Measurements from ENCODE around the gene HAPSTR1. TPM values are rescaled to one million over a fixed set of nuclear protein-coding genes. Genes with fewer than 3 reads are reported as not detected.
A peak's percentile ranks its signal among the peaks of the same experiment; 100 is the strongest.

Gene HAPSTR1
- total and polyA plus RNA-seq, 2 experiments from 2014 or later: 26.5 to 60.0 TPM

GRCh38 chr16:9094011-9094846, 2.8 kb downstream of the HAPSTR1 start:
- Histone ChIP-seq H3K27me3 (no peaks in the 10 kb centered on the region), H3K4me1 (ENCODE audit: low read depth) (peaks cover 38% of the 10 kb centered on the region), H3K4me3 (peak overlapping the region; percentile 75), H3K36me3 (peaks cover 16% of the 10 kb centered on the region), H3K9me3 (ENCODE audit: low read depth) (no peaks in the 10 kb centered on the region), H3K27ac (peak overlapping the region; percentile 13)
- DNase-seq (ENCODE audit: low read depth in 1 of 2, low spot score in 1 of 2): no peak
- TF ChIP-seq CTCF (IDR thresholded peaks at IDR 0.05; ENCODE audit: low read depth, low read length): no peak

- Histone ChIP-seq H3K27me3 (no peaks in the 10 kb centered on the region), H3K4me3 (peak overlapping the region; percentile 75), H3K27ac (peak overlapping the region; percentile 13), H3K36me3 (peaks cover 16% of the 10 kb centered on the region), H3K9me3 (ENCODE audit: low read depth) (no peaks in the 10 kb centered on the region), H3K4me1 (ENCODE audit: low read depth) (peaks cover 42% of the 10 kb centered on the region)
- no peak for DNase-seq (ENCODE audit: low read depth in 1 of 2, low spot score in 1 of 2)
- no peak for TF ChIP-seq CTCF (IDR thresholded peaks at IDR 0.05; ENCODE audit: low read depth, low read length)
Observed at GRCh38 chr16:9095171-9095570, 3.7 kb downstream of the HAPSTR1 start.

- no peak for DNase-seq (ENCODE audit: low read depth in 1 of 2, low spot score in 1 of 2)
- Histone ChIP-seq H3K4me1 (ENCODE audit: low read depth) (peaks cover 46% of the 10 kb centered on the region), H3K9me3 (ENCODE audit: low read depth) (no peaks in the 10 kb centered on the region), H3K4me3 (peak overlapping the region; percentile 75), H3K27me3 (no peaks in the 10 kb centered on the region), H3K27ac (no peak overlapping the region), H3K36me3 (peaks cover 17% of the 10 kb centered on the region)
- no peak for TF ChIP-seq CTCF (IDR thresholded peaks at IDR 0.05; ENCODE audit: low read depth, low read length)
Observed at GRCh38 chr16:9095656-9096397, 4.4 kb downstream of the HAPSTR1 start.

- no peak for DNase-seq (ENCODE audit: low read depth in 1 of 2, low spot score in 1 of 2)
- Histone ChIP-seq H3K4me3 (no peak overlapping the region), H3K36me3 (peaks cover 21% of the 10 kb centered on the region)
Observed at GRCh38 chr16:9096416-9096952, 5.0 kb downstream of the HAPSTR1 start.

More at GRCh38 chr16:9096416-9096952, 5.0 kb downstream of the HAPSTR1 start:
- Histone ChIP-seq H3K27me3 (no peaks in the 10 kb centered on the region), H3K9me3 (ENCODE audit: low read depth) (no peaks in the 10 kb centered on the region), H3K4me1 (ENCODE audit: low read depth) (peaks cover 46% of the 10 kb centered on the region), H3K27ac (no peak overlapping the region)
- TF ChIP-seq CTCF (IDR thresholded peaks at IDR 0.05; ENCODE audit: low read depth, low read length): no peak

Data from cardiac muscle cell (in vitro differentiated cells and primary cell).